ENCODE data around the gene SPG21.

SPG21 gene

DNA sequence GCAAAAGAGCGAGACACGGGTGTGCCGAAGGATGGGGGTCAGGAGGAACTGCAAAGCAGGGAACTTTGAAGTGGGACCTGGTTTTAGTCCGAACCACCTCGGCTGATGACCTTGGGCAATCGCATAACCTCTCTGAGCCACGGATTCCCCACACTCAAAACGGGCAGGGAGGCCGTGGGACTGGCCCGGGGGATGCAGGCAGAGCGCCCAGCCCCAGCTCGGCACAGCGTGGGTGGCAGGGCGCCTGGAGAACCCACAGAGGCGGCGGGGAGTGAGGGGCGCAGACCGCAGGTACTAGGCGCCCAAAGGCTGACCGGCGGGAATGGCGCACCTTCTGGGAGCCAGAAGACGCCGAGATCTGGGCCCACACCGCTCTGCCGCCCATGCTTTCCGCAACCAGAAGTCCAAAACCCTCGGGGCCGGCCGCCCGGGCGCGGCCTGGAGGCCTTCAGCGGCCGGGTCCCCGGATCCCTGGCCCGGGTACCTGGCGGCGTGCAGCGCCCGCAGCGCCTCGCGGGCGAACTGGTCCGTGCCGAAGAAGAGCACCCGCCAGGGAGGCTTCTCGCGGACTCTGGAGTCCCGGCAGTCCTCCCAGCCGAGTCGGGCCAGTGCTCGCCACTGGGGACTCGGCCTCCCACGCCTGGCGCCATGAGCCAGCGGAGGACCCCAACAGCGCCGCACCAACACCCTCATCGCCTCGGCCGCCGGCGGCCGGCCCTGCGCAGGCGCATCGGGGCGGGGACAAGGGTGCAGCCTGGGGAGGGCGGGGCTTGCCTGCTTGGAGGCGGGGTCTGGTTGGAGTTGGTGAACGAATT, 39.4 kb upstream of the SPG21 start, which contains the start of gene MTFMT (continued):
- TF ChIP-seq, protein P1, sequence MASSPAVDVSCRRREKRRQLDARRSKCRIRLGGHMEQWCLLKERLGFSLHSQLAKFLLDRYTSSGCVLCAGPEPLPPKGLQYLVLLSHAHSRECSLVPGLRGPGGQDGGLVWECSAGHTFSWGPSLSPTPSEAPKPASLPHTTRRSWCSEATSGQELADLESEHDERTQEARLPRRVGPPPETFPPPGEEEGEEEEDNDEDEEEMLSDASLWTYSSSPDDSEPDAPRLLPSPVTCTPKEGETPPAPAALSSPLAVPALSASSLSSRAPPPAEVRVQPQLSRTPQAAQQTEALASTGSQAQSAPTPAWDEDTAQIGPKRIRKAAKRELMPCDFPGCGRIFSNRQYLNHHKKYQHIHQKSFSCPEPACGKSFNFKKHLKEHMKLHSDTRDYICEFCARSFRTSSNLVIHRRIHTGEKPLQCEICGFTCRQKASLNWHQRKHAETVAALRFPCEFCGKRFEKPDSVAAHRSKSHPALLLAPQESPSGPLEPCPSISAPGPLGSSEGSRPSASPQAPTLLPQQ (tag by site-specific recombination; IDR thresholded peaks at IDR 0.05) = 0 out of 2 replicates have a peak, but pooled peaks have one; percentile 61
- TF ChIP-seq IKZF3 (tag by site-specific recombination; IDR thresholded peaks at IDR 0.05) (no peak), ZNF555 (tag by site-specific recombination; conservative IDR thresholded peaks at IDR 0.05) (no peak), MEIS1 (CRISPR knock-in tag; IDR thresholded peaks at IDR 0.05; ENCODE audit: borderline replicate concordance) (no peak), ZNF214 (tag by site-specific recombination; IDR thresholded peaks at IDR 0.05; ENCODE audit: borderline replicate concordance) (no peak), YY2 (tag by site-specific recombination; IDR thresholded peaks at IDR 0.05) (no peak), ZNF23 (tag by site-specific recombination; IDR thresholded peaks at IDR 0.05; ENCODE audit: borderline replicate concordance) (no peak), SP2 (tag by site-specific recombination; IDR thresholded peaks at IDR 0.05) (no peak; the same call in 1 of the 2 replicates), ZNF140 (tag by site-specific recombination; IDR thresholded peaks at IDR 0.05) (no peak), ZNF776 (tag by site-specific recombination; IDR thresholded peaks at IDR 0.05; ENCODE audit: borderline replicate concordance) (no peak), ZBTB48 (tag by site-specific recombination; IDR thresholded peaks at IDR 0.05) (peak; percentile 56; the same call in 1 of the 2 replicates), ZNF843 (tag by site-specific recombination; IDR thresholded peaks at IDR 0.05) (no peak), SETDB1 (IDR thresholded peaks at IDR 0.05; ENCODE audit: insufficient read length, low read length) (no peak), GFI1B (tag by site-specific recombination; IDR thresholded peaks at IDR 0.05) (no peak), ZNF174 (tag by site-specific recombination; IDR thresholded peaks at IDR 0.05) (no peak), BCL11B (tag by site-specific recombination; IDR thresholded peaks at IDR 0.05; ENCODE audit: low read depth) (no peak), ZNF677 (tag by site-specific recombination; IDR thresholded peaks at IDR 0.05) (no peak), ZNF24 (tag by site-specific recombination; IDR thresholded peaks at IDR 0.05) (no peak), ZNF660 (tag by site-specific recombination; IDR thresholded peaks at IDR 0.05) (0 out of 2 replicates have a peak, but pooled peaks have one; percentile 53), ZNF350 (tag by site-specific recombination; IDR thresholded peaks at IDR 0.05) (no peak), ZNF426 (tag by site-specific recombination; IDR thresholded peaks at IDR 0.05) (no peak), ZNF830 (tag by site-specific recombination; IDR thresholded peaks at IDR 0.05; ENCODE audit: low read depth) (no peak), KLF1 (tag by site-specific recombination; IDR thresholded peaks at IDR 0.05) (no peak)
- TF ChIP-seq, protein P2, sequence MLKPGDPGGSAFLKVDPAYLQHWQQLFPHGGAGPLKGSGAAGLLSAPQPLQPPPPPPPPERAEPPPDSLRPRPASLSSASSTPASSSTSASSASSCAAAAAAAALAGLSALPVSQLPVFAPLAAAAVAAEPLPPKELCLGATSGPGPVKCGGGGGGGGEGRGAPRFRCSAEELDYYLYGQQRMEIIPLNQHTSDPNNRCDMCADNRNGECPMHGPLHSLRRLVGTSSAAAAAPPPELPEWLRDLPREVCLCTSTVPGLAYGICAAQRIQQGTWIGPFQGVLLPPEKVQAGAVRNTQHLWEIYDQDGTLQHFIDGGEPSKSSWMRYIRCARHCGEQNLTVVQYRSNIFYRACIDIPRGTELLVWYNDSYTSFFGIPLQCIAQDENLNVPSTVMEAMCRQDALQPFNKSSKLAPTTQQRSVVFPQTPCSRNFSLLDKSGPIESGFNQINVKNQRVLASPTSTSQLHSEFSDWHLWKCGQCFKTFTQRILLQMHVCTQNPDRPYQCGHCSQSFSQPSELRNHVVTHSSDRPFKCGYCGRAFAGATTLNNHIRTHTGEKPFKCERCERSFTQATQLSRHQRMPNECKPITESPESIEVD (tag by site-specific recombination; IDR thresholded peaks at IDR 0.05) = no peak
- TF ChIP-seq, protein P3, sequence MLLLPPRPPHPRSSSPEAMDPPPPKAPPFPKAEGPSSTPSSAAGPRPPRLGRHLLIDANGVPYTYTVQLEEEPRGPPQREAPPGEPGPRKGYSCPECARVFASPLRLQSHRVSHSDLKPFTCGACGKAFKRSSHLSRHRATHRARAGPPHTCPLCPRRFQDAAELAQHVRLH (tag by site-specific recombination; IDR thresholded peaks at IDR 0.05) = no peak
- TF ChIP-seq, protein P4, sequence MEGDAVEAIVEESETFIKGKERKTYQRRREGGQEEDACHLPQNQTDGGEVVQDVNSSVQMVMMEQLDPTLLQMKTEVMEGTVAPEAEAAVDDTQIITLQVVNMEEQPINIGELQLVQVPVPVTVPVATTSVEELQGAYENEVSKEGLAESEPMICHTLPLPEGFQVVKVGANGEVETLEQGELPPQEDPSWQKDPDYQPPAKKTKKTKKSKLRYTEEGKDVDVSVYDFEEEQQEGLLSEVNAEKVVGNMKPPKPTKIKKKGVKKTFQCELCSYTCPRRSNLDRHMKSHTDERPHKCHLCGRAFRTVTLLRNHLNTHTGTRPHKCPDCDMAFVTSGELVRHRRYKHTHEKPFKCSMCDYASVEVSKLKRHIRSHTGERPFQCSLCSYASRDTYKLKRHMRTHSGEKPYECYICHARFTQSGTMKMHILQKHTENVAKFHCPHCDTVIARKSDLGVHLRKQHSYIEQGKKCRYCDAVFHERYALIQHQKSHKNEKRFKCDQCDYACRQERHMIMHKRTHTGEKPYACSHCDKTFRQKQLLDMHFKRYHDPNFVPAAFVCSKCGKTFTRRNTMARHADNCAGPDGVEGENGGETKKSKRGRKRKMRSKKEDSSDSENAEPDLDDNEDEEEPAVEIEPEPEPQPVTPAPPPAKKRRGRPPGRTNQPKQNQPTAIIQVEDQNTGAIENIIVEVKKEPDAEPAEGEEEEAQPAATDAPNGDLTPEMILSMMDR (tag by site-specific recombination; IDR thresholded peaks at IDR 0.05) = peak; percentile 29; the same call in 1 of the 2 replicates
- TF ChIP-seq, protein P5, sequence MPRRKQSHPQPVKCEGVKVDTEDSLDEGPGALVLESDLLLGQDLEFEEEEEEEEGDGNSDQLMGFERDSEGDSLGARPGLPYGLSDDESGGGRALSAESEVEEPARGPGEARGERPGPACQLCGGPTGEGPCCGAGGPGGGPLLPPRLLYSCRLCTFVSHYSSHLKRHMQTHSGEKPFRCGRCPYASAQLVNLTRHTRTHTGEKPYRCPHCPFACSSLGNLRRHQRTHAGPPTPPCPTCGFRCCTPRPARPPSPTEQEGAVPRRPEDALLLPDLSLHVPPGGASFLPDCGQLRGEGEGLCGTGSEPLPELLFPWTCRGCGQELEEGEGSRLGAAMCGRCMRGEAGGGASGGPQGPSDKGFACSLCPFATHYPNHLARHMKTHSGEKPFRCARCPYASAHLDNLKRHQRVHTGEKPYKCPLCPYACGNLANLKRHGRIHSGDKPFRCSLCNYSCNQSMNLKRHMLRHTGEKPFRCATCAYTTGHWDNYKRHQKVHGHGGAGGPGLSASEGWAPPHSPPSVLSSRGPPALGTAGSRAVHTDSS (tag by site-specific recombination; IDR thresholded peaks at IDR 0.05) = no peak
- TF ChIP-seq, protein P6, sequence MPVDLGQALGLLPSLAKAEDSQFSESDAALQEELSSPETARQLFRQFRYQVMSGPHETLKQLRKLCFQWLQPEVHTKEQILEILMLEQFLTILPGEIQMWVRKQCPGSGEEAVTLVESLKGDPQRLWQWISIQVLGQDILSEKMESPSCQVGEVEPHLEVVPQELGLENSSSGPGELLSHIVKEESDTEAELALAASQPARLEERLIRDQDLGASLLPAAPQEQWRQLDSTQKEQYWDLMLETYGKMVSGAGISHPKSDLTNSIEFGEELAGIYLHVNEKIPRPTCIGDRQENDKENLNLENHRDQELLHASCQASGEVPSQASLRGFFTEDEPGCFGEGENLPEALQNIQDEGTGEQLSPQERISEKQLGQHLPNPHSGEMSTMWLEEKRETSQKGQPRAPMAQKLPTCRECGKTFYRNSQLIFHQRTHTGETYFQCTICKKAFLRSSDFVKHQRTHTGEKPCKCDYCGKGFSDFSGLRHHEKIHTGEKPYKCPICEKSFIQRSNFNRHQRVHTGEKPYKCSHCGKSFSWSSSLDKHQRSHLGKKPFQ (tag by site-specific recombination; IDR thresholded peaks at IDR 0.05) = no peak
- TF ChIP-seq, protein P7, sequence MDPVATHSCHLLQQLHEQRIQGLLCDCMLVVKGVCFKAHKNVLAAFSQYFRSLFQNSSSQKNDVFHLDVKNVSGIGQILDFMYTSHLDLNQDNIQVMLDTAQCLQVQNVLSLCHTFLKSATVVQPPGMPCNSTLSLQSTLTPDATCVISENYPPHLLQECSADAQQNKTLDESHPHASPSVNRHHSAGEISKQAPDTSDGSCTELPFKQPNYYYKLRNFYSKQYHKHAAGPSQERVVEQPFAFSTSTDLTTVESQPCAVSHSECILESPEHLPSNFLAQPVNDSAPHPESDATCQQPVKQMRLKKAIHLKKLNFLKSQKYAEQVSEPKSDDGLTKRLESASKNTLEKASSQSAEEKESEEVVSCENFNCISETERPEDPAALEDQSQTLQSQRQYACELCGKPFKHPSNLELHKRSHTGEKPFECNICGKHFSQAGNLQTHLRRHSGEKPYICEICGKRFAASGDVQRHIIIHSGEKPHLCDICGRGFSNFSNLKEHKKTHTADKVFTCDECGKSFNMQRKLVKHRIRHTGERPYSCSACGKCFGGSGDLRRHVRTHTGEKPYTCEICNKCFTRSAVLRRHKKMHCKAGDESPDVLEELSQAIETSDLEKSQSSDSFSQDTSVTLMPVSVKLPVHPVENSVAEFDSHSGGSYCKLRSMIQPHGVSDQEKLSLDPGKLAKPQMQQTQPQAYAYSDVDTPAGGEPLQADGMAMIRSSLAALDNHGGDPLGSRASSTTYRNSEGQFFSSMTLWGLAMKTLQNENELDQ (tag by site-specific recombination; IDR thresholded peaks at IDR 0.05; ENCODE audit: low read depth) = no peak
